Suppressor macrophage treated with lipopolysaccharide for 4 hours (primary cell): Measurements from ENCODE around the gene SORCS2.
"Not testable (repeated sequence)": the region's sequence is repeated elsewhere in the genome, so short reads cannot be mapped to it uniquely, and the experiment has no call there.

Source experiments
- DNase-seq: peaks from one replicate; pipeline ENCODE4 v3.0.0-alpha.2; 2020

Gene SORCS2

GRCh38 chr4:7160951-7161440 is 31.3 kb upstream of the SORCS2 start:
- DNase-seq, result no peak

GRCh38 chr4:7161721-7162214 is 30.6 kb upstream of the SORCS2 start:
- no peak for DNase-seq

- DNase-seq, result not testable (repeated sequence)
Observed at GRCh38 chr4:7165056-7165873, 27.1 kb upstream of the SORCS2 start.

DNA sequence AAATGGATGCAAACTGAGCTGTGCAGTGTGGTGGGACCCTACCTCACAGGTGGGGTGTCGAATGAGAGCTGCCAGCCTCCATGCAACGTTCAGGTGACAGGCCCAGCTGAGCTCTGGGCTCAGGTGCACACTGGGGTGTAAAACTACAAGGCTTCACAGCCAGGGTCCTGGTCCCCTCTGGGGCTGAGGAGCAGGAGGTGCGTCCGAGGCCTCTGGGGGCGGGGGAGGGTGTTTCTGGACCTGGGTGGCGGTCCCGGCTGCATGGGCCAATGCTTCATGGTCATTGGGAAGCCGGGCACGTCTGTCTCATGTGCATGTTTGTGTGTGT is 26.5 kb upstream of the SORCS2 start:
- DNase-seq, result no peak

GRCh38 chr4:7166237-7166636 is 26.1 kb upstream of the SORCS2 start:
- DNase-seq, result no peak

DNA sequence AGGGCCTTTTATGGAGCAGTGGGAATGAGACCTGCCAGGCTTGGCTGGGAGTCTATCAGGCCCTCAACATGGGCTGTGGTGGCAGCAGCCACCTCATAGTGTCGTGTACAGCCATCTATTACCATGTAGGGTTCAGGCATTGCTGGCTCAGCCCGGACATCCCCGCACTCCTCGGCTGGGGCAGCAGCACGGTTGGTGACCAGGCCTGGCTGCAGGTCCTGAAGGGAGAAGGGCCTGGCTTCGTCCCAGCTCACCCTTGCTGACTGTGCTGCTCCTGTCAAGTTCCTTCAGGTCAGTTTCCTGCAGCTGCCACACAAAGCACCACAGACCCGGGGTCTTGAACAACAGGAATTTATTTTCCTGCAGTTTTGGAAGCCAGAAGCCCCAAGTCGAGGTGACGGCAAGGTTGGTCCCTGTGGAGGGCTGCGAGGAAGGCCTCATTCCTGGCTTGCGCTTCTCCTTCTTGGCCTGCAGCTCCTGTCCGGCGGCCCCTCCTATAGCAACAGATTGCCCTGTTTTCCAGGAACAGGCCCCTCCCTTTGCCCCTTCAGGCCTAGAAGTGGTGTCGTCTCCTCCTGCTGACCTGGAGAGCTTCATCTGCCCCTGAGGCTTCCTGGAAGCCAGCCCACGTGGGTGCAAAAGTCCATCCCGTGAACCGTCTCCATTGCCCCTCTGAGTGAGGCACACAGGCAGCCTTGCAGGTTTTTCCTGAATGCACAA is 25.2 kb upstream of the SORCS2 start:
- no peak for DNase-seq

- no peak for DNase-seq
Observed at GRCh38 chr4:7167706-7168105, 24.6 kb upstream of the SORCS2 start.

- no peak for DNase-seq
Observed at GRCh38 chr4:7168106-7168505, 24.2 kb upstream of the SORCS2 start.

DNA sequence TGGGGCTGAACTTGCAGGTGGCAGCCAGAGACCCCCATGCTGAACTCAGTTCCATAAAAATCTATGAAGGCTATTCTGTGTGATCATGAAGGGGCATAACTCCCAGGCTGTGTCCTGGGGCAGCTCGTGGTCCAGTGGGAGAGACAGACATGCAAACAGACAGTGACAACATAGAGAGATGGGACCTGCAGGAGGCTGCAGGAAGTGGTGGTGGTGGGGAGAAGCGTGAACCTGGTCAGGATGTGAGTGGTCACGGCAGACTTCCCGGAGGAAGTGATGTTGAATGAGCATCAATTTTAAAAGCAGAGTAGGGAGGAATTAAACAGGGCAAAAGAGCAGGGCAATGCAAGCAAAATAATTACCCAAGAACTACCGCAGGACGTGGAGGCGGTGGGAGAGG is 23.2 kb upstream of the SORCS2 start:
- no peak for DNase-seq

GRCh38 chr4:7170012-7170411 is 22.3 kb upstream of the SORCS2 start:
- no peak for DNase-seq

DNA sequence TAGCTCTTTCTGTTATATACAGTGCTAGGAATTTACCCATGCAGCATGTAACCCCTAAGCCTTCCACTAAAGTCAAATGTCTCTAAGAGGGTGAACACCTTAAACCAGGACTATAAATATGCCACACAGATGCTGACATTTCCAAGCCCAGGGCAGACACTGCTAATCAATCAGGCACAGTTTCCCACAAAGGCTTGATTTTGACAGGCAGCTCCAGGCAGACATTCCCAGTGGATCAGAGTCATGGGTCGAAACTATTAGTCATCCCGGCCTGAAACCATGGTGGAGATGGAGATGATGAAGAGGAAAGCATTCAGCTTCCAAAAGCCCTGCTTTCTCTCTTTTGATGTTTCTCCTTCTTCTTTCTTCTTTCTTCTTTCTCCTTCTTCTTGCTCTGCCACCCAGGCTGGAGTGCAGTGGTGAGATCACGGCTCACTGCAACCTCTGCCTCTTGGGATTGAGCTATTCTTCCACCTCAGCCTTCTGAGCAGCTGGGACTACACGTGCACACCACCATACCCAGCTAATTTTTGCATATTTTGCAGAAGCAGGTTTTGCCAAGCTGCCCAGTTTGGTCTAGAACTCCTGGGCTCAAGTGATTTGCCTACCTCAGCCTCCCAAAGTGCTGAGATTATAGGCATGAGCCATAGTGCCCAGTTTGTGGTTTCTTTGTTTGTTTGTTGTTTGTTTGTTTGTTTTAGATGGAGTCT is 21.0 kb upstream of the SORCS2 start:
- DNase-seq, result no peak

- DNase-seq, result no peak
Observed at GRCh38 chr4:7172508-7172907, 19.8 kb upstream of the SORCS2 start.

- no peak for DNase-seq
Observed at GRCh38 chr4:7172946-7173345, 19.4 kb upstream of the SORCS2 start.

- no peak for DNase-seq
Observed at GRCh38 chr4:7173841-7174449, 18.4 kb upstream of the SORCS2 start.

- no peak for DNase-seq
Observed at GRCh38 chr4:7179158-7179557, 13.2 kb upstream of the SORCS2 start.

GRCh38 chr4:7180938-7181337 is 11.4 kb upstream of the SORCS2 start:
- no peak for DNase-seq

DNA sequence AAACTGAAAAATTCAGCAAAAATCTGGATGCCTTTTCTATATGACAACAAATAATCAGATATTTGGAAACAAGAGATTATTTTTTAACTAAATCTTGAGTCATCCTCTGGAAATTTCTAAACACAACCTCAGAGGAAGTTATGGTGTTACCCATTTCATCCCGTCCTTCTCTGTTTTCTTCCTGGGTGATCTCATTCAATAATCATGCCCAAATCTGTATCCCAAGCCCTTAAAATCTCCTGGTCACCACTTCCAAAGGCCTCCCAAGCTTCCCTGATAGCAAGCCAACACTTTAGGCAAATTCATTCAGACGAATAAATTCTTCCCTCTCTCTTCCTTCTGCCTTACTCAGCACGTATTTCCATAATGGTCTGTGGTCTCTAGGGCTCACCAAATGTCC is 9.7 kb upstream of the SORCS2 start:
- no peak for DNase-seq

DNA sequence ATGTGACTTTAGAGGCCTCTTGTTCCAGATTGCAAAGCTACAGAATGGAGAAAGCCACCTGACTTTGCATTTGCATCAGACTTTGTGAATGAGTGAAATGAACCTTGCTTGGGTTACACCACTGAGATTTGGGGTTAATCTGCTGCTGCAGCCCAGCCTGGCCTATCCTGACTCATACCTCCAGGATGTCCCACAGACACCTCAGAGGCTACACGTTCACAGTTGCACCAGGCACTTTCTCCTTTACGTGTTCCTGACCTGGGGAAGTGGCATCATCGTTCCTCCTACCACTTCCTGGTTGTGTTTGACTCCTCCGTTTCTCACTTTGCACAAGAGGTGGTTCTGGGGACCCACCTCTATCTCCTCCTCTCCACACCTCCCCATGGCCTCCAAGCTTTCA is 9.2 kb upstream of the SORCS2 start:
- no peak for DNase-seq

DNA sequence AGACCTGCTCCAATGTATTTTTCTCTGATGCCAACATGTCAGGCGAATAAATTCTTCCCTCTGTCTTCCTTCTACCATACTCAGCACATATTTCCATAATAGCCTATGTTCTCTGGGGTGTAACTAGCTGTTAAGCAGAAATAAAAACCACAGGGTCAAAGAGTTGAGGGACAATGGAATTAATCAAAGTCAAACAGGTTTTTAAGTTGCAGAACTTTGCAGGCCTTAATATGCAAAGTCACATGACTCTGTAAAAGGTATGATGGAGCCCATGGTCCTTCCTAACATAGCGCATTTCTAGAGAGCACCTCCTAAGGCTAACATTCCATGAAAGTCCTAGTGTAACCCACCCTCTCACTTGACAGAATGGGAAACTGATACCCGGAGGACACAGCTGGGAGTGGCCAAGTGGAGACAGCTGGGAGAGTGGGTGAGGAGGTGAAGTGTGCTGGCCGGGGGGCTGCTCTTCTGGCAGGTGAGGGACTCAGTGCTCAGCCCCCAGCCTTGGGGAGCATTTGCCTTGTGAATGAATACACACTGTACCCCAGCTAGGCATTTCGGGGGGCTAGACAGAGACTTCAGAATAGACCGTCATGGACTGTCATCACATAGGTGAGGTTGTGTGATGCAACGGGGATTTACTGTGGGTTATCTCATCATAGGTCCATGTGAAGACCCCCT is 8.4 kb upstream of the SORCS2 start:
- DNase-seq, result no peak

GRCh38 chr4:7185487-7186030 is 6.8 kb upstream of the SORCS2 start:
- no peak for DNase-seq

- no peak for DNase-seq
Observed at GRCh38 chr4:7186031-7186430, 6.3 kb upstream of the SORCS2 start.

- DNase-seq, result no peak
Observed at GRCh38 chr4:7186516-7187167, 5.7 kb upstream of the SORCS2 start.
